OCI-M1 (cell line): Measurements from ENCODE around the gene ZNF205.
A peak's percentile ranks its signal among the peaks of the same experiment; 100 is the strongest.
"Not testable (repeated sequence)": the region's sequence is repeated elsewhere in the genome, so short reads cannot be mapped to it uniquely, and the experiment has no call there.

Source experiments
- DNase-seq: peaks from one replicate; lab custom pipeline; 2025; lab: John Stamatoyannopoulos, UW

The ZNF205 gene

DNA sequence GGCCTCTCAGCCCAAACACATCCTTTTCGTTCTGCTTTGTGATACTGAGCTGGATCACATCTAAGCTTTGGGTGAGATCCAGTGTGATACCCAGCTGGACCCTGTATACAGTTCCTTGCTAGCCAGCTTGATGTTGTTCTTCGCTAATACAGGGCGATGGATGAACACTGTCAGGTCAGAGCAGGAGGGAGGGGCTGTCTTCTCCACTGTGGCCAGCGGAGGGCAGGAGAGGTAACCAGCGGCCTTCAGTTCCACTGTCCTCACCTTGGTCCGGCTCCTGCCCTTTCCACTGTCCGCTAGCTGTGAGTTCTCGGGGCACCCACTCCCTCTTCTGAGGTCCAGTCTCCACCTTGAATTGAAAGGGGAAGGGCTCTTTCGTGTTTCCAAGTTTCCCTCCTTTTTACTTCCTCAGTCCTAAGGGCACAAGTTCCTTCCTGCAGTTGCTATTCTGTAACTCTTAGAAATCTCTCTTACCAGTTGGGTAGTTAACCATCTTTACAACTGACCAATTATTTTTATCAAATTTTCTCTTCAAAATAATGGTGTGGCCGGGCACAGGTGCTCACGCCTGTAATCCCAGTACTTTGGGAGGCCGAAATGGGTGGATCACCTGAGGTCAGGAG lies 19.5 kb downstream of the ZNF205 start:
- DNase-seq: peak; percentile 73

DNA sequence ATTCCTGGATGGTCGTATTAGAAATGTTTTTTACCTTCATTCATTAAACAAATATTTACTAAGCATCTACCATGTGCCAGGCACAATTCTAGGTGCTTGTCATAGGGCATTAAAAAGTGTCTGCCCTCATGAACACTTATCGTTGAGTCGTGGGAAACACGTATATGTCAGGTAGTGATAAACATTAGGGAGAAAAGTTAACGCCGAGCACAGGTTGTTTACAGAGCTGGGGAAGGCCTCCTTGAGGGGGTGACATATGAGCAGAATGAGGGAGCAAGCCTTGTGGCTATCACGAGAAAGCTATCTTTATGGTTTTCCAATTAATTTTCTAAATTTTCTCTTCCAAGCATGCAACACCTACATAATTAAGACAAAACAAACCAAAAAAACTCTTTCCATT lies 21.5 kb downstream of the ZNF205 start:
- peak; percentile 18 for DNase-seq

DNA sequence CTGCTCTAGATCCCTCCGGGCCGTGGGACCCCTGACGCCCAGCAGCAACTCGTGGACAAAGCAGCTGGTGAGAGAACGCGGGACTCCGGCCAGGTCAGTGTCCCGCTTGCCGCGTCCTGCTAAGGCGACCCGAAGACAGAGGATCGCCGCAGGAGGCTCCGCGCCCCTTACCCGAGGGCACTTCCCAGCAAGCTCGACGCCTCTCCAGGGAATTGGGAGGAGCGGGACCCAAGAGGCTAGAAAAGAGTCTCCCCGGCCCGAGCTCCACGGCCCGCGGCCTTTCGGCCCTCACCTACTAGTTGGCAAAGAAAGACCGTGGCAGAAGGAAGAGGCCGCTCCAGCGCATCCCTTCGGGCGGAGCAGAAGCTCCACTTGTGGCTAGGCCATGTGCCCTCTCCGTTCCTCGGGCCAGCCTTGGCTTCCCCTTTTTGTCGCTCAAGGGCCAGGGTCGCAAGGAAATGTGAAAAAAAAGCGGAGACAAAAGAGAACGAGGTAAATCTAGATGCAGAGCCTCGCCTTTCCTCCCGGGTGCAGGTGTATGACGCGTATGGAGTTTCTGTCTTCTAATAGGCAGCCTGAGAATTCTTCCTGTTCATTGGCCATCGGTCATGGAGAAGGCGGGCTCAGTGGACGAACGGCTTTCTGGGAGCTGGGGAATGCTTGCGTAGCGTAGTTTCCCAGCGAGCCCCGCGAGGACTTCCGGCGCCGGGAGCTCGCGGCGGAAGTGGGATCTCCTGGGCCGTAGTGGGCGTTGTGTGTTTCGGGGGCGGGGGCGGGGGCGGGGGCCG lies 22.1 kb downstream of the ZNF205 start, which contains the start of gene ZNF213:
ZNF213 (plus strand) TSS at position 692 of the 788 bp plus-strand sequence. CDS start 2,252 bp downstream, outside the sequence.
- peak; percentile 98 for DNase-seq

DNA sequence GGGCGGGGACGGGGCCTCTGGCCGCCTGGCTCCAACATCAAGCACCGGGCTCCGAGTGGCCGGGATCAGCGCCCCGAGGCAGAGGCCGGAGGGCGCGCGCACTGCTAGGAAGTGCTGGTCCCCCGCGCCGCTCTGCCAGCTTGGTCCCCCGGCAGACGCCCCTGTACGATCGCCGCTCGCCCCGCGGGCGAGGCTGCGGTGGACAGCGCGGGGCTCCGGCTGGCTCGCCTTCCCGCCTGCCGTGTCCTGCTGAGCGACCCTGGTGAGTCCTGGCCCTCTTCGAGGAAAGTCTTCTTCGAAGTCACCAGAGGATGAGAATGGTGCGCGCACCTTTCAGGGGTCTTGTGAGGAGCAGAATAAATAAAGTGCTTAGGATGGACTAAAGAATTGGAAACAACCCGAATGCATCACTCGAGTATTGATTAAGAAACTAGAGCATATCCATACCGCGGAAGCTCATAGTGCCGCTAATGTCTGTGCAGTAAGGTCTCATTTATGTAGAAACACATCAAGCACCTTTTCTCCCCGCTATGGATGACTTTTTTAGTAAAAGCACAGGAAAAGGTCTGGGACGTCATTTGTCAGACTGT lies 22.8 kb downstream of the ZNF205 start:
- peak; percentile 70 for DNase-seq

DNA sequence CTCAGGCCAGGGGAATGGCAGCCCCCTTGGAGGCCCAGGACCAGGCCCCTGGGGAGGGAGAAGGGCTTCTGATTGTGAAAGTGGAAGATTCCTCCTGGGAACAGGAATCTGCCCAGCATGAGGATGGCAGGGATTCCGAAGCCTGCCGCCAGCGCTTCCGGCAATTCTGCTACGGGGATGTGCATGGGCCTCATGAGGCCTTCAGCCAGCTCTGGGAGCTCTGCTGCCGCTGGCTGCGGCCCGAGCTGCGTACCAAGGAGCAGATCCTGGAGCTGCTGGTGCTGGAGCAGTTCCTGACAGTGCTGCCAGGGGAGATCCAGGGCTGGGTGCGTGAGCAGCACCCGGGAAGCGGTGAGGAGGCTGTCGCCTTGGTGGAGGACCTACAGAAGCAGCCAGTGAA lies 24.9 kb downstream of the ZNF205 start:
- no peak for DNase-seq

DNA sequence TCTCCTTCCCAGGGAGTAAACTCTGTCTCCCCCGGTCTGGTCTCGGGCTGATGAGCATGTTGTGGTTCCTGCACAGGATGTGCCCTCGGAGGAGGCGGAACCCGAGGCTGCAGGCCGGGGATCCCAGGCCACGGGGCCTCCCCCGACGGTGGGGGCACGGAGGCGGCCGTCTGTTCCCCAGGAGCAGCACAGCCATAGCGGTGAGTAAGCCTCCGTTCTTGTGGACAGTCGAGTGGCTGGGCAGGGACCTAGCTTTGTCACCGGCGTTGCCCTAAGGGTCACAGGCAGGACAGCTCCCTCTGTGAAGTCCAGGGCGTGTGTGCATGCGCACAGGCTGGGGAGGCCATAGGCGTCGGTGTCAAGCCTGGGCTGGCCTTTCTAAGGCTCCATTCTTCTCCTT lies 26.0 kb downstream of the ZNF205 start:
- DNase-seq: no peak

DNA sequence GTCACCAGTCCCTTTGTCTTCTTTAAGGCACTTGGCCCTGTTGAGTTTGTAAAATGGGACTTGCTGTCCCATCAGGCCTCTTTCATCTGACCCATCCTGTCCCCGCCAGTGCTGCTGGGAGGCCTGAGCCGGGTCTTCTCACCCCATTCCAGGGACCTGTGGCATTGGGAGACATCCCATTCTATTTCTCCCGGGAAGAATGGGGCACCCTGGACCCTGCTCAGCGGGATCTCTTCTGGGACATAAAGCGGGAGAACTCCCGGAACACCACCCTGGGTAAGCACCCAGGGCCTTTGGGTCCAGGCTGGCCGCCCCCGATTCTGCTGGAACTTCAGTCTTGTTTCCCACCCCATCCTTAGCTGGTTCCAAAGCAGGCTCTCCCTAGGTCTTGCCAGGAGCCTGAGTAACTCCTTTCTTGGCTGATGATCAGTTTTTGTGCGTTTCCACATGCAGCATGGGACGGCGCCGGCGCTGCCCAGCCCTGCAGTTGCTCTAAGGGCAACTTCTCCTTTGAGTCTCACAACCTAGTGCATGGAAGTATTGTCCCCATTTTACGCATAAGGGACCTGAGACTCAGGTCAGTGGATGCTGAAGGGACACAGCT lies 26.5 kb downstream of the ZNF205 start:
- no peak for DNase-seq

DNA sequence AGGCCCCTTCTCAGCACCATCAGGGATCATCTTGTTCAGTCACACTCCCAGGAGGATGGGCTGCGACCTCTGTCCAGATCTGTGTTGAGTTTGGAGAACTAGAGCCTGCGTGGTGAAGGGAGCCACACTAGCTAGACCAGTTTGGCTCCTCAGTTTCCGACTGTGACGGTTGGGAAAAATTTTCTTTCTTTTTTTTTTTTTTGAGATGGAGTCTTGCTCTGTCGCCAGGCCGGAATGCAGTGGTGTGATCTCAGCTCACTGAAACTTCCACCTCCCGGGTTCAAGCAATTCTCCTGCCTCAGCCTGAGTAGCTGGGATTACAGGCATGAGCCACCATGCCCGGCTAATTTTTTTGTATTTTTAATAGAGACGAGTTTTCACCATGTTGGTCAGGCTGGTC lies 27.2 kb downstream of the ZNF205 start:
- DNase-seq: not testable (repeated sequence)

DNA sequence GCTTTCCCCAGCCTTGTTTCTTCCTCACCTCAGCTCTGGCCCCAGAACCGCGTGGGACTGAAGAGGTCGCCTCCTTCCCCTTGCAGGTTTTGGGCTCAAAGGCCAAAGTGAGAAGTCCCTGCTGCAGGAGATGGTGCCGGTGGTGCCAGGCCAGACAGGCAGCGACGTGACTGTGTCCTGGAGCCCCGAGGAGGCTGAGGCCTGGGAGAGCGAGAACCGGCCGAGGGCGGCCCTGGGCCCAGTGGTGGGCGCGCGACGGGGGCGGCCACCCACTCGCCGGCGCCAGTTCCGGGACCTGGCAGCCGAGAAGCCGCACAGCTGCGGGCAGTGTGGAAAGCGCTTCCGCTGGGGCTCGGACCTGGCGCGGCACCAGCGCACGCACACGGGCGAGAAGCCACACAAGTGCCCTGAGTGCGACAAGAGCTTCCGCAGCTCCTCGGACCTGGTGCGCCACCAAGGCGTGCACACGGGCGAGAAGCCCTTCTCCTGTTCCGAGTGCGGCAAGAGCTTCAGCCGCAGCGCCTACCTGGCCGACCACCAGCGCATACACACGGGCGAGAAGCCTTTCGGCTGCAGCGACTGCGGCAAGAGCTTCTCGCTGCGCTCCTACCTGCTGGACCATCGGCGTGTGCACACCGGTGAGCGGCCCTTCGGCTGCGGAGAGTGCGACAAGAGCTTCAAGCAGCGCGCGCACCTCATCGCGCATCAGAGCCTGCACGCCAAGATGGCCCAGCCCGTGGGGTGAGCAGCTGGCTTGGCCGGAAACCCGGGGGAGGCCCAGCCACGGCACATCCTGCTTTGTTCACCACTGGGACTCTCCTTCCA lies 28.4 kb downstream of the ZNF205 start:
- no peak for DNase-seq

DNA sequence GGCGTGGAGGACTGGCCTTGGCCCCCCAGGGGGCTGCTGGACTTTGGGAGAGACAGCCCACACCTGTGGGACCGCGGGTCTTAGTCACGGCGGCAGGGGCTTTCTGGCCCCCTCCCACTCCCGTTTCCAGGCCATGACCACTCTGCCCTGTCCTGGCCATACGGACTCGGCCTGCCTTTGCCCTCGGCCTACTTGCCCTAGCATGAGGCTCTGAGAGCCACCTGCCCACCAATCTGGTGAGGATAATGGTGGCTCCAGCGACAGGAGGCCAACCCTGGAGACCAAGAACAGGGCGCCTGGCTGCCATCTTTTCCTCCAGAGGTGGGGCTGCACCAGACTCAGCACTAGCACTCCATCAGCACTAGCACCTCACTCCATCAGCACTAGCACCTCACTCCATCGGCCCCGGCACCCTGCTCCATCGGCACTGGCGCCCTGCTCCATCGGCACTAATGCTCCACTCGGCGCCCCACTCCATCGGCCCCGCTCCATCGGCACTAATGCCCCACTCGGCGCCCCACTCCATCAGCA lies 29.5 kb downstream of the ZNF205 start:
- DNase-seq: no peak

DNA sequence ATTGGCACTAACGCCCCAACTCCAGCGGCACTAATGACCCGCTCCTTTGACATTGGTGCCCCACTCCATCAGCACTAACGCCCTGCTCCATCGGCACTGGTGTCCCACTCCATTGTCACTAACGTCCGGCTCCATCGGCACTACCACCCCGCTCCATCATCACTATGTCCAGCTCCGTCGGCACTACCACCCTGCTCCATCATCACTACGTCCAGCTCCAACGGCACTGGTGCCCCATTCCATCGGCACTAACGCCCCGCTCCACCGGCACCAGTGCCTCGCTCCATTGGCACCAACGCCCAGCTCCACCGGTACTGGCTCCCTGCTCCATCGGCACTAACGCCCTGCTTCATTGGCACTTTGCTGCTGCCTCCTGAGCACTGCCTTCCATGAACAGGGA lies 29.9 kb downstream of the ZNF205 start:
- DNase-seq: no peak

DNA sequence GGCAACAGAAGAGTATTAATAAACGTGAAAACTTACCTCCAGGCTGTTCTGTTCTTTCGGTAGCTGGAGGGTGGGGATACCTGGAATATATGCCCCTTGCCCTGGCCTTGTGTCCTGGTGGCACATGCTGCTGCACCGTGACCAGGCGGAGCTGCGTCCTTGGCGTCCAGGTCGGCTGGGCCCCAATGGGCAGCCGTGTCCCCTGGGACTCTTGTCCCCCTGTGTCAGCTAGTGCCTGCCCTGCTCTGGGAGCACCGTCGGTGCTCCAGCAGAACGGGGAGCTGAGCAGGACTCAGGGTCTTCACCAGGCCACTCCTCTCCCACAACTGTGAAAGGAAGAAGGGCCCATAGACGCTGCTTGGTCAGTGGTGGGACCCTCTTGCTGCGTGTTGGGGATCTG lies 30.4 kb downstream of the ZNF205 start:
- no peak for DNase-seq

DNA sequence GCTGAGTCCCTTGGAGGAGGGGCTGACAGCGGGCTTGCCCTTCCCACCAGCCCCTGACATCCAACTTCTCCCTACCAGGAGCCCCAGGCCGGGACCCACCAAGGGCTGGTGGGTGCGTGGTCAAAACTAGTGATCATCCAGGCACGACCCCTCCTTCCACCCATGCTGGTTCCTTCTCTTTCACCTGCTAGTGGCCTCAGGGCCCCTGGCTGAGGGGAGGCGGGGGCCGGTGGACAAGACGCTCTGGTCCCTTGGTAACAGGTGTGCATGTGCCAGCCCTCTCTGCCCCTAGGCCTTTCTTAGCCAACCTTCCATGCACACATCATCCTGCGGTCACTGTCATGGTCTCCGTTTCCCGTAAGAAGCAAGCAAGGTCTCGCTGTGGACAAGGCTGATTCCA lies 30.8 kb downstream of the ZNF205 start:
- DNase-seq: no peak

DNA sequence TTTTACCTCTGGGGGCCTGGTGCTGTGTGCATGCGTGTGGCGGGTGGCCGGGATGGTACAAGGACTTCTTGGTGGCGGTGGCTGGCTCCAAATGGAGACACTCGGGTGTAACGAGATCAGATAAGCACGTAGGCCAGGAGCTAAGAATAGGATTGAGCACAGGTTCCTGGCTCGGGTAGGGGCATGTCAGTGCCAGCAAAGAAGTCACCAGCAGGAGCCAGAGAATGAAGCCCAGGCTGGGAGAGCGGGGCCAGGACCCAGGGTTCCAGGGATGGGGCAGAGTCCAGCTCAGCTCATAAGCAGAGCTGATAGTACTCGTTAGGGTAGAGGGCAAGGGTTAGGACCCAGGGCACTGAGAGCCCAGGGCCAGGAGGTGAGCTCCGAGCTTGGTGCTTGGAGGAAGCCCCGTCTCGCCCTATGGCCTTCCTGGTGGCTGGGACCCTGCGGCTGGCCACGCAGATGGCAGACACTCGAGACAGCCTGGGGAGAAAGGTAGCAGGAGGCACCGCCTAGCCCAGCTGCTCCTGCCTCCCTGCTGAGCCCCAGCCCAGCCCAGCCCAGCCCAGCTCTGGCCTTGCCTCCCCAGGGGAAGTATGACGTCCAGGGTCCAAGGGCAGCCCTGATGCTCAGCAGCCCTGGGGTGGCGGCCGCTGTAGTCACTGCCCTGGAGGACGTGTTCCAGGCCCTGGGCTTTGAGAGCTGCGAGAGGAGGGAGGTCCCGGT lies 31.4 kb downstream of the ZNF205 start:
- DNase-seq: no peak

DNA sequence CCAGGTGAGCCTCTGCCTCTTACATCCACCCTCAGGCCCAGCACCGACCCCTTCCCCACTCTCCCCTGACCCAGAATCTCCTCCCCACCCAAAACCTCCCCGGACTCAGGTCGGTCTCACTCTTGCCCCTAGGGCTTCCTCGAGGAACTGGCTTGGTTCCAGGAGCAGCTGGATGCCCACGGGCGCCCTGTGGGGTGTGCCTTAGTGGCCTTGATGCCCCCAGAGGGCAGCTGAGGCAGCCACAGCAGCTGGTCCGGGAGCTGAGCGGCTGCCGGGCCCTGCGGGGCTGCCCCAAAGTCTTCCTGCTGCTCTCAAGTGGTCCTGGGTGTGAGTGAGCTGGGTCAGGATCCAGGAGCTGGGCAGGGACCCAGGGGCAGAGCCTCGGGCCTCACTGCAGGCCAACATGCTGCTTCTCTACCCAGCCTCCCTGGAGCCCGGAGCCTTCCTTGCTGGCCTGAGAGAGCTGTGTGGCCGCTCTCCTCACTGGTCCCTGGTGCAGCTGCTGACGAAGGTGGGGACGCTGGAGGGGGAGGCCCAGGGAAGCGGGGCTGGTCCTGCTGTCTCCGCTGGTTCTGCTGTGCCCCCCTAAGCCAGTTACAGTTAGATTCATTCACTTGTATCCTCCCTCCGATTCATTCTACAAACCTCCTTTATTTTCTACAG lies 32.1 kb downstream of the ZNF205 start:
- no peak for DNase-seq

DNA sequence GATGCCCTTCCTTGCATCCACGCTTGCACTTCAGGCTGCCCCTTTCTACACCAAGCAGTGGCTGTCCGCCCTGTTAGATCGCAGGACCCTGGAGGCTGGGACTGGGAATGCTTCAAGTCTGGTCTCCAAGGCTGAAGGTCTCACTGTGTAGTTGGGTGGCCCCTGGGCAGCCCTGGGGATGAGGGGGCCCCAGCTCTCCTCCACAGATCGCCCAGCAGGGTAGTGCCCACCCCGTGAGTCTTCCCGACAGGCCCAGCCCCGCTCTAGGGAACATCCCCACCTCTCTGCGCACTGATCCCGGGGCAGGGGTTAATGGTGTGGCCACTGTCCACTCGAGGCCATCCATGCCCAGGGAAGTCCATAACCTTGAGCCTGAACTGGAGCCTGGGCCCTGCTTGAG lies 32.8 kb downstream of the ZNF205 start:
- DNase-seq: no peak

DNA sequence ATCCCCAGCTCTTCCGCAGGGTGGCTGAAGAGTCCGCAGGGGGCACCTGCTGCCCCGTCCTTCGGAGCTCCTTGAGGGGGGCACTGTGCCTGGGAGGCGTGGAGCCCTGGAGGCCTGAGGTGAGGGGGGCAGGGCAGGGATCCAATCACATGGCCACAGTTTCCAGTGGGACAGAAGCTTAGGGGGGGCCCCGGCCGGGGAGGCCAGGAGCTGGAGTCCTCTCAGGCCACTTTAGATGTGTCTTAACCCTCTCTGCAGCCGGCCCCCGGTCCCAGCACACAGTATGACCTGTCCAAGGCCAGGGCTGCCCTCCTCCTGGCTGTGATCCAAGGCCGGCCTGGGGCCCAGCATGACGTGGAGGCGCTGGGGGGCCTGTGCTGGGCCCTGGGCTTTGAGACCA lies 33.3 kb downstream of the ZNF205 start:
- no peak for DNase-seq

DNA sequence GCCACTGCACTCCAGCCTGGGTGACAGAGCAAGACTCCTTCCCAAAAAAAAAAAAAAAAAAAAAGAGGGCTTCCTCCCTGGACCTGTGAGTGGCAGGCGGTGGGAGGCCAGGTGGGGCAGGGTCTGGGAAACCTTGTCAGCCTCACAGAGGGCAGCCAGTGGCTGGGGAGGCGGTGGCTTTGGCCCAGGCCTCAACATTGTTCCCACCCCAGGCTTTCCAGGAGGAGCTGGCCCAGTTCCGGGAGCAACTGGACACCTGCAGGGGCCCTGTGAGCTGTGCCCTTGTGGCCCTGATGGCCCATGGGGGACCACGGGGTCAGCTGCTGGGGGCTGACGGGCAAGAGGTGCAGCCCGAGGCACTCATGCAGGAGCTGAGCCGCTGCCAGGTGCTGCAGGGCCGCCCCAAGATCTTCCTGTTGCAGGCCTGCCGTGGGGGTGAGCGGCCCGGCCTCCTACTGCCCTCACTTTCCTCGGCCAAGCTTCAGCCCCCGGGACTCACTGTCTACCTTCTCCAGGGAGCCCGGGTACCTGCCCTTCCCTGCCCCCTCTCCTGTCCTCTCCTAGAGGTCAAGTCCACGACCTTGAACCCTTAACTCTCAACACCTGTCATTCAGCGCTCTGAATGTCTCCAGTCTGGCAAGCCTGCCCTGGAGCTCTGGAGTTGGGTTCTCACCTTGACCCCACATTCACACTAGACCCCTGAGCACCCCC lies 34.8 kb downstream of the ZNF205 start:
- DNase-seq: no peak

DNA sequence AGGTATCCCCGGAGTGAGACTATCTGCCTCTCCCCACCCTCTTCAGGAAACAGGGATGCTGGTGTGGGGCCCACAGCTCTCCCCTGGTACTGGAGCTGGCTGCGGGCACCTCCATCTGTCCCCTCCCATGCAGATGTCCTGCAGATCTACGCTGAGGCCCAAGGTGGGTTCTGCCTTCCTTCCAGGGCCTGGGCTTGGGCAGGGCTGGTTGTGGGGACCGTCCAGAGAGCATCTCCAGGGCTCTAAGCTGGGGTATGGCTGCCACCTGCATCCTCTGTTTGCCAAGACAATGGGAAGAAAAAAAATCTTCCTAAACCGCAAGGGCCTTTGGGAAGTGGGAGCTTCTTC lies 35.3 kb downstream of the ZNF205 start:
- DNase-seq: no peak
